A673 (cell line): Measurements from ENCODE around the gene TTC28.

ENCODE experiments used
- CTCF ChIP-seq: fragments of 300-800, 200-600 bp; sonication (generic); conservative IDR thresholded peaks from 2 replicates; pipeline ENCODE4 v1.5.1; 2017; ENCODE audit warnings: low read depth, mild to moderate bottlenecking, antibody characterized with exemption, low read length, moderate library complexity, mixed read lengths
- EZH2 ChIP-seq: fragments of 200-600 bp; sonication (generic); IDR thresholded peaks from 2 replicates; pipeline ENCODE4 v1.6.1; 2017; ENCODE audit warnings: borderline replicate concordance, low read depth, mild to moderate bottlenecking, mixed read lengths, antibody characterized with exemption, low read length; ENCODE audit not compliant: poor library complexity, severe bottlenecking

- TF ChIP-seq EZH2 (no peak), CTCF (no peak)
Observed at GRCh38 chr22:28581016-28581415, 98.6 kb downstream of the TTC28 start.
